Trophoblast cell (in vitro differentiated cells and primary cell): Measurements from ENCODE around the gene HP1BP3. TPM values are rescaled to one million over a fixed set of nuclear protein-coding genes. Genes with fewer than 3 reads are reported as not detected.

ENCODE experiments used
- DNase-seq, 2 donors: peaks; one replicate each; pipeline ENCODE4 v3.0.0-alpha.2; 2016
- H2AFZ ChIP-seq: 2 replicates; pipeline ENCODE4 v1.6.1; 2013; ENCODE audit warnings: low read length, moderate library complexity, mild to moderate bottlenecking; ENCODE audit not compliant: insufficient read depth, poor library complexity
- H2AK5ac ChIP-seq: 2 replicates; pipeline ENCODE4 v1.6.1; 2013; ENCODE audit warnings: mild to moderate bottlenecking, low read length
- H2BK120ac ChIP-seq: 2 replicates; pipeline ENCODE4 v1.6.1; 2013; ENCODE audit warnings: low read length, mild to moderate bottlenecking, moderate library complexity; ENCODE audit not compliant: insufficient read depth, poor library complexity
- H2BK12ac ChIP-seq: 2 replicates; pipeline ENCODE4 v1.6.1; 2013; ENCODE audit warnings: mild to moderate bottlenecking, low read length, moderate library complexity
- H2BK5ac ChIP-seq: 2 replicates; pipeline ENCODE4 v1.6.1; 2013; ENCODE audit warnings: low read length, low read depth, moderate library complexity, mild to moderate bottlenecking; ENCODE audit not compliant: poor library complexity
- H3K14ac ChIP-seq: 2 replicates; pipeline ENCODE4 v1.6.1; 2013; ENCODE audit warnings: mild to moderate bottlenecking, low read length
- H3K18ac ChIP-seq: 2 replicates; pipeline ENCODE4 v1.6.1; 2013; ENCODE audit warnings: mild to moderate bottlenecking, low read length
- H3K23ac ChIP-seq: 2 replicates; pipeline ENCODE4 v1.6.1; 2013; ENCODE audit warnings: low read length
- H3K27ac ChIP-seq: 2 replicates; pipeline ENCODE4 v1.5.1; 2013; ENCODE audit warnings: low read depth, mild to moderate bottlenecking, inconsistent platforms, low read length, moderate library complexity
- H3K27me3 ChIP-seq: 2 replicates; pipeline ENCODE4 v1.6.1; 2013; ENCODE audit warnings: inconsistent platforms, mild to moderate bottlenecking, low read length, moderate library complexity; ENCODE audit not compliant: insufficient read depth
- H3K36me3 ChIP-seq, 2 experiments: 1 replicate in 1 of 2; 2 replicates in 1 of 2; pipeline ENCODE4 v1.6.1; 2013; ENCODE audit warnings: low read length in 2 of 2, mild to moderate bottlenecking in 2 of 2, moderate library complexity in 1 of 2; ENCODE audit not compliant: insufficient read depth in 2 of 2, control insufficient read depth in 1 of 2
- H3K4ac ChIP-seq: 2 replicates; pipeline ENCODE4 v1.6.1; 2013; ENCODE audit warnings: low read depth, mild to moderate bottlenecking, low read length, moderate library complexity
- H3K4me1 ChIP-seq, 2 experiments: 1 replicate in 1 of 2; 2 replicates in 1 of 2; pipeline ENCODE4 v1.6.1; 2013; ENCODE audit warnings: low read length in 2 of 2, mild to moderate bottlenecking in 2 of 2, moderate library complexity in 1 of 2; ENCODE audit not compliant: insufficient read depth in 2 of 2, control insufficient read depth in 1 of 2
- H3K4me2 ChIP-seq: 2 replicates; pipeline ENCODE4 v1.6.1; 2013; ENCODE audit warnings: inconsistent platforms, mild to moderate bottlenecking, low read length, moderate library complexity
- H3K4me3 ChIP-seq: 2 replicates; pipeline ENCODE4 v1.5.1; 2013; ENCODE audit warnings: mild to moderate bottlenecking, low read depth, low read length, inconsistent platforms
- H3K79me1 ChIP-seq: one replicate; pipeline ENCODE4 v1.6.1; 2013; ENCODE audit warnings: low read length
- H3K79me2 ChIP-seq: 2 replicates; pipeline ENCODE4 v1.6.1; 2013; ENCODE audit warnings: low read length, mild to moderate bottlenecking; ENCODE audit not compliant: control insufficient read depth, insufficient read depth, poor library complexity
- H3K9ac ChIP-seq: 2 replicates; pipeline ENCODE4 v1.6.1; 2013; ENCODE audit warnings: mild to moderate bottlenecking, low read length
- H3K9me3 ChIP-seq: 2 replicates; pipeline ENCODE4 v1.6.1; 2013; ENCODE audit warnings: low read depth, mild to moderate bottlenecking, control low read depth, inconsistent platforms, low read length; ENCODE audit not compliant: insufficient read depth
- H4K12ac ChIP-seq: 2 replicates; pipeline ENCODE4 v1.6.1; 2013; ENCODE audit warnings: low read depth, mild to moderate bottlenecking, low read length, moderate library complexity
- H4K8ac ChIP-seq: 2 replicates; pipeline ENCODE4 v1.6.1; 2013; ENCODE audit warnings: low read depth, mild to moderate bottlenecking, low read length, moderate library complexity
- H4K91ac ChIP-seq: one replicate; pipeline ENCODE4 v1.6.1; 2013; ENCODE audit warnings: low read depth, mild to moderate bottlenecking, low read length, moderate library complexity
- WGBS: extraction: QIAGEN DNeasy Blood & Tissue Kit; methylation state at CpG from one replicate; pipeline ENCODE4 v1.1.7; 2013; ENCODE audit warnings: missing lambda C conversion rate; ENCODE audit not compliant: insufficient read length, insufficient coverage; ENCODE audit errors: extremely low coverage; 5-methylcytosine and 5-hydroxymethylcytosine counted together
- polyA plus RNA-seq: library from polyadenylated mRNA; stranded (reverse); fragments of 200-250 nt; gene quantifications from 2 replicates; pipeline ENCODE4 v1.2.3, GENCODE V29; 2013

The HP1BP3 gene, protein sequence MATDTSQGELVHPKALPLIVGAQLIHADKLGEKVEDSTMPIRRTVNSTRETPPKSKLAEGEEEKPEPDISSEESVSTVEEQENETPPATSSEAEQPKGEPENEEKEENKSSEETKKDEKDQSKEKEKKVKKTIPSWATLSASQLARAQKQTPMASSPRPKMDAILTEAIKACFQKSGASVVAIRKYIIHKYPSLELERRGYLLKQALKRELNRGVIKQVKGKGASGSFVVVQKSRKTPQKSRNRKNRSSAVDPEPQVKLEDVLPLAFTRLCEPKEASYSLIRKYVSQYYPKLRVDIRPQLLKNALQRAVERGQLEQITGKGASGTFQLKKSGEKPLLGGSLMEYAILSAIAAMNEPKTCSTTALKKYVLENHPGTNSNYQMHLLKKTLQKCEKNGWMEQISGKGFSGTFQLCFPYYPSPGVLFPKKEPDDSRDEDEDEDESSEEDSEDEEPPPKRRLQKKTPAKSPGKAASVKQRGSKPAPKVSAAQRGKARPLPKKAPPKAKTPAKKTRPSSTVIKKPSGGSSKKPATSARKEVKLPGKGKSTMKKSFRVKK
- polyA plus RNA-seq, result 118 and 125 TPM in 2 replicates

DNA sequence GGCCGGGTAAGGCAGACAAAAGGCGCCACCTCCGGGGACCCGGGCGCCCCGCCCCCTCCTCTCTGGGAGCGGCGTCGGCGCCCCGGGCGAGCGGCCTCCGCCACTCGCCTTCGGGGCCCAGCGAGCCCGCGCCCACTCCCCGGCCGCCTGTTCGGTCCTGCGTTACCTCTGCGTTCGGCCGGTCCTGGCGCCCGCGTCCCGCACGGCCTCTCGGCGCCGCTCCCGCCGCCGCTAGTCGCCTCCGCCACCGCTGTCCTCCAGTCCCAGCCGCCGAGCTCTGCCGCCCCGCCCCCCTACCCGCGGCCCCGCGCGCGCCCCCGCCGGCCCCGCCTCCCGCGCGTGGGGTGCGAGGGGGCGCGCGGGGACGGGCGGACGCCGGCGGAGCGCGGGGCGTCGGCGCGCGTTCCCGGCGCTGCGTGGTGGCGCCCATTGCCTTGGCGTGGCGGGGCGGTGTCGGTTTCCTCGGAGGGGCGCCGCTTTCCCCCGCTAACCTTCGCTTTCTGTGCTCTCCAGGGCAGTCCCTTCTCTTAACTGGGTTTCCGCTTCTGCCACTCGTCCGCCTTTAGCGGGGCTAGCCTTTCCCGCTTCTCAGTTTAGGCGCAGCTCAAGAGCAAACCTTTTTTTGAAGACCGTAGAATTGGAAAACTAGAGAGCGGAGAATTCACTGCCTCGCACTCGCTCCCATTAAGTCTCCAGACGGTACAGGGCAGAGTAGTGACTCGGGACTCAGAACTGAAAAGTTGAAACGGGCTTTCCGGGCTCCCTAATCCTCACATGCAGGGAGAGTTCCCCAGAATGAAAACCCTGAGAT lies at the start of gene HP1BP3:
Gene HP1BP3, minus strand, starts transcription at position 279 of the 811 bp plus-strand sequence. CDS start 6,867 bp downstream, outside the sequence.
- Histone ChIP-seq H2AK5ac (peak within 1 kb of the TSS; percentile 86), H3K79me1 (peaks cover 15% of the 10 kb centered on the region), H3K27me3 (no peaks in the 10 kb centered on the region), H3K79me2 (peaks cover 31% of the 10 kb centered on the region), H3K9ac (peak within 1 kb of the TSS; percentile 99), H3K23ac (peak within 1 kb of the TSS; percentile 18), H3K36me3 (peaks cover 0 to 2% of the 10 kb centered on the region in 2 experiments), H3K4me2 (peak within 1 kb of the TSS; percentile 71), H3K27ac (peak within 1 kb of the TSS; percentile 98), H3K4me1 (peaks cover 3 to 5% of the 10 kb centered on the region in 2 experiments), H4K91ac (peak within 1 kb of the TSS; percentile 96), H4K12ac (peak within 1 kb of the TSS; percentile 77), H3K4ac (peak within 1 kb of the TSS; percentile 84), H3K4me3 (peak within 1 kb of the TSS; percentile 100), H3K18ac (peak within 1 kb of the TSS; percentile 92), H2BK12ac (peak within 1 kb of the TSS; percentile 1), H4K8ac (peak within 1 kb of the TSS; percentile 98), H2BK120ac (peak within 1 kb of the TSS; percentile 96), H3K9me3 (no peaks in the 10 kb centered on the region), H3K14ac (peak within 1 kb of the TSS; percentile 97), H2BK5ac (peak within 1 kb of the TSS; percentile 91), H2AFZ (peak within 1 kb of the TSS; percentile 97)
- peak; percentile 33 to 76 for DNase-seq
- no CpG with 5 or more reads among the region's 99 CpGs for WGBS

DNA sequence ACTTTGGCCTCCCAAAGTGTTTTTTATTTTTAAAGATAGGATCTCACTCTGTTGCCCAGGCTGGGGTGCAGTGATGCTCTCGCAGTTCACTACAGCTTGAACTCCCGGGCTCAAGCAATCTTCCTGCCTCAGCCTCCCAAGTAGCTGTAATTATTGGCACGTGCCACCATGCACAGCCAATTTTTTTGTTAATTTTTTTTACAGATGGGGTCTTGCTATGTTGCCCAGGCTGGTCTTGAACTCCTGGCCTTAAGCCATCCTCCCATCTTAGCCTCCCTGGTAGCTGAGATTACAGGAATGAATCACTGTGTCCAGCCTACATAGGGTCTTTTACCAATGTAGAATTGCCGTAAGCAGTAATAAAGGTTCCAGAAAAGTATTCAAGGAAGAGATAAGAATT lies 49.1 kb upstream of the HP1BP3 start:
- Histone ChIP-seq H3K9ac (no peak overlapping the region), H2BK12ac (no peak overlapping the region), H3K79me1 (no peaks in the 10 kb centered on the region)

DNA sequence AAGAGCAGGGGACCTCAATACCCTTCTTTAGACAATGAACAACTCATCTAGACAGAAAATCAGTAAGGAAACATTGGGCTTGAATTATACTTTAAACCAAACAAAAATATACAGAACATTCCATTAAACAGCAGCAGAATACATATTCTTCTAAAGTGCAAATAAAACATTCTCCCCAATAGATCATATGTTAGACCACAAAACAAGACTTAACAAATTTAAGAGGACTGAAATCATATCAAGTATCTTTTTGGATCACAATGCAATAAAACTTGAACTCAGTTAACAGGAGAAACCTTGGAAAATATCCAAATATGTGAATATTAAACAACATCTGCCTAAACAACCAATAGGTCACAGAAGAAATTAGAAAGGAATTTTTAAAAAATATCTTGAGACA lies 47.7 kb upstream of the HP1BP3 start:
- Histone ChIP-seq H3K23ac (no peak overlapping the region), H3K4ac (no peak overlapping the region), H3K4me1 (no peaks in the 10 kb centered on the region), H3K4me3 (no peak overlapping the region), H2AFZ (no peak overlapping the region), H2BK5ac (no peak overlapping the region), H3K18ac (no peak overlapping the region), H3K14ac (no peak overlapping the region), H3K4me2 (no peak overlapping the region), H3K79me1 (no peaks in the 10 kb centered on the region), H4K12ac (no peak overlapping the region), H4K8ac (no peak overlapping the region), H3K9ac (no peak overlapping the region), H3K79me2 (no peaks in the 10 kb centered on the region), H2BK120ac (no peak overlapping the region), H3K27ac (no peak overlapping the region), H3K36me3 (peaks cover 2 to 3% of the 10 kb centered on the region in 2 experiments), H2BK12ac (no peak overlapping the region), H3K9me3 (no peaks in the 10 kb centered on the region), H3K27me3 (no peaks in the 10 kb centered on the region), H4K91ac (no peak overlapping the region), H2AK5ac (no peak overlapping the region)
- no peak for DNase-seq

More for the DNA sequence above, 49.1 kb upstream of the HP1BP3 start:
- Histone ChIP-seq H4K12ac (no peak overlapping the region), H3K4me1 (no peaks in the 10 kb centered on the region), H2BK120ac (no peak overlapping the region), H3K18ac (no peak overlapping the region), H3K23ac (no peak overlapping the region), H2AFZ (no peak overlapping the region), H4K8ac (no peak overlapping the region), H3K4me2 (no peak overlapping the region), H3K4ac (no peak overlapping the region), H3K9me3 (no peaks in the 10 kb centered on the region), H3K27me3 (no peaks in the 10 kb centered on the region), H3K14ac (no peak overlapping the region), H4K91ac (no peak overlapping the region), H2BK5ac (no peak overlapping the region), H3K79me2 (no peaks in the 10 kb centered on the region), H2AK5ac (no peak overlapping the region), H3K4me3 (no peak overlapping the region), H3K27ac (no peak overlapping the region), H3K36me3 (peaks cover 4 to 5% of the 10 kb centered on the region in 2 experiments)
- no CpG with 5 or more reads among the region's 4 CpGs for WGBS
- no peak for DNase-seq

DNA sequence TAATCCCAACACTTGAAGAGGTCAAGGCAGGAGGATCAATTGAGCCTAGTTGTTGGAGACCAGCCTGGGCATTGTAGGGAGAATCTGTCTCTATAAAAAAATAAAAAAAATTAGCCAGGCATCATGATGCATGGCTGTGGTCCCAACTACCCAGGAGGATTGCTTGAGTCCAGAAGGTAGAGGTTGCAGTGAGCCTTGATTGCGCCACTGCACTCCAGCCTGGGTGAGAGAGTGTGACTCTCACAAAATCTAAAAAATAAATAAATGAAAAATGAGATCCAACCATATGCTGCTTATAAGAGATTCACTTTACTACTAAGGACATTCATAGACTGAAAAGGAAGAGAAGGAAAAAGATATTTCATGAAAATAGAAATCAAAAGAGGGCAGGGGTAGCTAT lies 47.1 kb upstream of the HP1BP3 start:
- WGBS, result no CpG with 5 or more reads among the region's 1 CpG
- Histone ChIP-seq H4K12ac (no peak overlapping the region), H2BK5ac (no peak overlapping the region), H3K9me3 (no peaks in the 10 kb centered on the region), H3K18ac (no peak overlapping the region), H3K9ac (no peak overlapping the region), H2AFZ (no peak overlapping the region), H3K27ac (no peak overlapping the region), H3K4me3 (no peak overlapping the region), H3K4me2 (no peak overlapping the region), H3K27me3 (no peaks in the 10 kb centered on the region), H3K23ac (no peak overlapping the region), H3K4me1 (no peaks in the 10 kb centered on the region), H4K91ac (no peak overlapping the region), H3K14ac (no peak overlapping the region), H3K79me2 (no peaks in the 10 kb centered on the region), H3K36me3 (peaks cover 0 to 2% of the 10 kb centered on the region in 2 experiments), H2AK5ac (no peak overlapping the region), H3K79me1 (no peaks in the 10 kb centered on the region), H2BK12ac (no peak overlapping the region), H4K8ac (no peak overlapping the region), H3K4ac (no peak overlapping the region), H2BK120ac (no peak overlapping the region)
- DNase-seq, result no peak
